NCI-H146 (cell line): Measurements from ENCODE around the gene RPL6.
A peak's percentile ranks its signal among the peaks of the same experiment; 100 is the strongest.
"Not testable (repeated sequence)": the region's sequence is repeated elsewhere in the genome, so short reads cannot be mapped to it uniquely, and the experiment has no call there.

ENCODE experiments used
- DNase-seq: peaks from one replicate; lab custom pipeline; 2025; lab: John Stamatoyannopoulos, UW

The RPL6 gene

DNA sequence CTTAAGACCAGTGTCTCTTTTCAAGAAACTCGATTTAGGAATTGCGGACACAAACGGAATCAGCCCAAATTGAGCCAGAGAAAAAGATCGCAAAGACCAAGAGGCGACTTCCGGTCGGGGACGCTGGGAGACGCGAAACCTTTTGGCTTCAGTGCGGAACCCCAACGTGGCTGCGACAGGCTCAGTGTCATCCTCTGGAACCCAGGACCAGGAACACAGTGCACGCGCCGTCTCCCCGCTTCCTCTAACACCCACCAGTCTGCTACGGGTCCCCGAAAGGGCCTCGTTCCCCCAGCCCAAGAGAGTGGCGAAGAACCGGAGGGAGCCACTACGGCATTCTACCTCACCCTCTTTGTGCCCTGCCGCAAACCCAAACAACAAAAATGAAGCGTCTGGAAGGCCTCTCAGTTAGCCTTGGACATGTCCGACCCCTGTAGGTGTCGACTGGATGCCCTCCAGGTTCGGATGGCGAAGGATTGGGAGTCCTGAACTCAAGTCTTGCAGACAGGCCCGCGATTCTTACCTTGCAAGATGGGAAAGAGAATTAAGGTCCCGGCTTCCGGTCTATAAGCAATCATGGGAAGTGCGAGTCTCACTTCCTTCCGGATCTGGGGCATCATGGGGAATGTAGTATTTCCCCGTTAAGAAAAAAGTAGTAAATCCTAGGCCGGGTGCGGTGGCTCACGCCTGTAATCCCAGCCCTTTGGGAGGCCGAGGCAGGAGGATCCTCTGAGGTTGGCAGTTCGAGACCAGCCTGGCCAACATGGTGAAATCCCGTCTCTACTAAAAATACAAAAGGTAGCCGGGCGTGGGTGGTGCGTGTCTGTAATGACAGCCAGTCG, at the start of gene RPL6:
RPL6 (minus strand) TSS at position 542 of the 842 bp plus-strand sequence. CDS start 949 bp downstream, outside the sequence.
- DNase-seq, result peak; percentile 94

DNA sequence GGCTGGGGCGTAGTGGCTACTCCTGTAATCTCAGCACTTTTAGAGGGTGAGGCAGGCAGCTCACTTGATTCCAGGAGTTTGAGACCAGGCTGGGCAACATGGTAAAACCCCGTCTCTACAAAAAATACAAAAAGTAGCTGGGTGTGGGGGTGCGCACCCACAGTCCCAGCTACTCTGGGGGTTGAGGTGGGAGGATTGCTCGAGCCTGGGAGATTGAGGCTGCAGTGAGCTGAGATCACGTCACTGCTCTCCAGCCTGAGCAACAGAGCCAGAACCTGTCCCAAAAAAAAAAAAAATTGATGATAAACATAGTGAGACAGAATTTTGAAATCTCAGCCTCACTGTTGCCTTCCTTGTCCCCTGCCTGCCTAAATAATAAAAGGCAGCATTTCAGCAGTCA, 49.3 kb upstream of the RPL6 start:
- no peak for DNase-seq

GRCh38 chr12:112458330-112458729, 48.9 kb upstream of the RPL6 start:
- no peak for DNase-seq

DNA sequence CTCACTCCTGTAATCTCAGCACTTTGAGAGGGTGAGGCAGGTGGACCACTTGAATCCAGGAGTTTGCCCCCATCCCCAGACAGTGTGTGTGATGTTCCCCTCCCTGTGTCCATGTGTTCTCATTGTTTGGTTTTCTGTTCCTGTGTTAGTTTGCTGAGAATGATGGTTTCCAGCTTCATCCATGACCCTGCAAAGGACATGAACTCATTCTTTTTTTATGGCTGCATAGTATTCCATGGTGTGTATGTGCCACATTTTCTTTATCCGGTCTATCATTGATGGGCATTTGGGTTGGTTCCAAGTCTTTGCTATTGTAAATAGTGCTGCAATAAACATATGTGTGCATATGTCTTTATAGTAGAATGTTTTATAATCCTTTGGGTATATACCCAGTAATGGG, 47.7 kb upstream of the RPL6 start:
- not testable (repeated sequence) for DNase-seq

GRCh38 chr12:112456029-112456428, 46.6 kb upstream of the RPL6 start:
- DNase-seq, result no peak

GRCh38 chr12:112450725-112451124, 41.3 kb upstream of the RPL6 start:
- no peak for DNase-seq

DNA sequence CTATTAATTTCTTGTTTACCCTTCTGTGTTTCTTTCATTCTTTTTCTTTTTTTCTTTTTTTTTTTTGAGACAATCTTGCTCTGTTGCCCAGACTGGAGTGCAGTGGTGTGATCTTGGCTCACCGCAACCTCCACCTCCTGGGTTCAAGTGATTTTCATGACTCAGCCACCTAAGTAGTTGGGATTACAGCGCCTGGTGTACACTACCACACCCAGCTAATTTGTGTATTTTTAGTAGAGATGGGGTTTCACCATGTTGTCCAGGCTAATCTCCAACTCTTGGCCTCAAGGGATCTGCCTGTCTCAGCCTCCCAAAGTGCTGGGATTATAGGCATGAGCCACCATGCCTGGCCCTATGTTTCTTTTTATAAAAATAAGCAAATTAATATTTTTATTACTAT, 38.8 kb upstream of the RPL6 start:
- DNase-seq, result not testable (repeated sequence)

DNA sequence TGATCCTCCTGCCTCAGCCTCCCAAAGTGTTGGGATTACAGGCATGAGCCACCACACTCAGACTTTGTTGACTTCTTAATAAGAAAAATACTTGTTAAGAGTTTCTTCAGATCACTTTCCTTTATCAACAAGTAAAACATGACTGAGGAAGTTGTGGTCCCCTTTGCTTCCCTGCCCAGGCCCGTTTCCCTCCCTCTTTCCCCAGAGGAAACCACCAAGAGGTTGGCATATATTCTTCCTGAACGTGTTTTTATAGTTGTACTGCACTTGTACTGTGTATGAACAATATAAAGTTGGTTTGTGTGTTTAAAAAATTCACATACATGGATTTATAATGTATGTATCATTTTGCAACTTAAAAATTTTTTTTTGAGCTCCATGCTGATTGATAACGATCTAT, 37.7 kb upstream of the RPL6 start:
- no peak for DNase-seq

- no peak for DNase-seq
Measured at GRCh38 chr12:112446008-112446725, 36.8 kb upstream of the RPL6 start.

DNA sequence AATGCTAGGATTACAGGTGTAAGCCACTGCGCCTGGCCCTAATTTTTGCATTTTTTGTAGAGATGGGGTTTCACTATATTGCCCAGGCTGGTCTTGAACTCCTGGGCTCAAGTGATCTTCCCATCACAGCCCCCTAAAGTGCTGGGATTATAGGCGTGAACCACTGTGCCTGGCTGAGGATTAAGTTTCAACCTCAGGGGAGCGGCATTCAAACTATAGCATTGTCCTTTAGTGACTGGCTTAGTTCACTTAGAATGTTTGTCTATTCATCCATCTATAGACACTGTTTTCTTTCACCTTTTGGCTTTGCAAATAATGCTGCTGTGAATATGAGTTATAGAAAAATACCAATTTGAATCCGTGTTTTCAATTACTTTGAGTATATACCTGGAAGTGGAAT, 34.5 kb upstream of the RPL6 start:
- no peak for DNase-seq

DNA sequence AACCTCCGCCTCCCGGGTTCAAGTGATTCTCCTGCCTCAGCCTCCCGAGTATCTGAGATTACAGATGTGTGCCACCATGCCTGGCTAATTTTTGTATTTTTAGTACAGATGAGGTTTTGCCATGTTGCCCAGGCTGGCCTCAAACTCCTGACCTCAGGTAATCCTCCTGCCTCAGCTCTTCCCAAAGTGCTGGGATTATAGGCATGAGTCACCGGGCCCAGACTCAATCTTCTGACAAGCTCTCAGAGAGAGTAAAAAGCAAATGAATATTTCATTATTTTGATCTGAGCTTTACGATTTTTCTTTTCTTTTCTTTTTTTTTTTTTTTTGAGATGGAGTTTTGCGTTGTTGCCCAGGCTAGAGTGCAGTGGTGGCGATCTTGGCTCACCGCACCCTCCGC, 31.2 kb upstream of the RPL6 start:
- DNase-seq, result not testable (repeated sequence)

DNA sequence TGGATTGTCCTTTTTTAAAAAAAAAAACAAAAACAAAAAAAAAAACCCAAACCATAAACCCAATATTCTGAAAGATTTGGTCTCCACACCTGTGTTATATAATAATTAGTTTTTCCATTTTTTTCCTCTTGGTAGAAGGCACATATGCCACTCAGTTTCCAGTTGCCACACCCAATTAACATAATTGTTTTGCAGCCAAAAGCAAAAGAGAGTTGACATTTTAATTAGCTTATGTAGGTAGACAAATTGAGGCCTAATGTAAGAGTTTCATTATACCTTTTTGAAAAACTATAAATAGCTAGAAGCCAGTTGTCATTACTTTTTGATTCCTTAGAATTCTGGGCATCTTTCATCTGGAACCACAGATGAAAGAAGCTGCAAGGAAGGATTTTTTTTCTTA, 30.4 kb upstream of the RPL6 start:
- DNase-seq, result no peak

DNA sequence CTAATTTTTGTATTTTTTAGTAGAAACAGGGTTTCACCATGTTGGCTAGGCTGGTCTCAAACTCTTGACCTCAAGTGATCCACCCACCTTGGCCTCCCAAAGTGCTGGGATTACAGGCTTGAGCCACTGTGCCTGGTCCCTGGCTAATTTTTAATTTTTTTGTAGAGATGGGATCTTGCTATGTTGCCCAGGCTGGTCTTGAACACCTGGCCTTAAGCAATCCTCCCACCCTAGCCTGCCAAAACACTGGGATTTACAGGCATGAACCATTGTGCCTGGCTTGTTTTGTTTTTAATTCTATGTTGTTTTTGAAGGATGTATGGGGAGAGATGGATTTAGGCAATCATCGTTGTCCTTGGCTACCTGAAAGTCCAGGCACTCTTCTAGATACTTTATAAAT, 29.2 kb upstream of the RPL6 start:
- DNase-seq, result not testable (repeated sequence)

GRCh38 chr12:112433551-112433950, 24.1 kb upstream of the RPL6 start:
- DNase-seq, result no peak

GRCh38 chr12:112431965-112432364, 22.6 kb upstream of the RPL6 start:
- no peak for DNase-seq

GRCh38 chr12:112430929-112431328, 21.5 kb upstream of the RPL6 start:
- no peak for DNase-seq

GRCh38 chr12:112427760-112428159, 18.4 kb upstream of the RPL6 start:
- DNase-seq, result no peak

- DNase-seq, result no peak
Measured at GRCh38 chr12:112425582-112426382, 16.4 kb upstream of the RPL6 start.

DNA sequence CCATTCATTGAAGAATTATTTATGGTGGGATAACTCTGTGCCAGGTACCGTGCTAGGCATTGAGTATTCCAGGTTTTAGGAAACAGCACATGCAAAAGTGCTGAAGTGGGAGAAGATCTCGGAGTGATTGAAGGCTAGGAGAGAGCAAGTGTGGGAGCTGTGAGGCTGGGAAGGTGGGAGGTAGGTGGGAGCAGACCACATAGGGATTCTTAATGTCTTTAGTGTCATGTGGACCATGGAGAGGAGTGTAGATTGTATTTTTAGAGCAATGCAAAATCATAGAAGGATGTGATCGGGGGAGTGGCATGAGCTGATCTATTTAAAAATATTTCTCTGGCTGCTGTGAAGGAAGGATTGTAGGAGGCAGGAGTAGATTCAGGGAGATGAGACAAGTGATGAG, 14.7 kb upstream of the RPL6 start:
- DNase-seq, result no peak

DNA sequence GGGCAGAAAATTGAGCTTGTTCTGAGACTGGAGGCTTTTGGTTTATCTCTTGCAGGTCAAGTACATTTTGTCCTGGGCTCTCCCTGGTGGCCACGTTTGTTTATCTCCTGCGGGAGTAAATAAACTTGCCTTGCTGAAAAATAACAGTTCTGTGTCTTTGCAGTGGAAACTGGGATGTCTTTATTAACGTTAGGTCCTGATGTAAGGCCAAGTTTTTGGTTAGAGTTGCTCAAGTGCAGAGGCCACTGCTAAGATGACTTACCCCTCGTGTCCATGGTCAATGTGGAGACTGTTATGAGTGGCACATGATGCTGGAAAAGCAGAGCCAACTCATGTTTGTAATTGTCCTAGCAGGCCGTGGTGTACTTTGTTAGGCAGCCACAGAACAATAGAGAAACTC, 13.1 kb upstream of the RPL6 start:
- DNase-seq, result no peak

DNA sequence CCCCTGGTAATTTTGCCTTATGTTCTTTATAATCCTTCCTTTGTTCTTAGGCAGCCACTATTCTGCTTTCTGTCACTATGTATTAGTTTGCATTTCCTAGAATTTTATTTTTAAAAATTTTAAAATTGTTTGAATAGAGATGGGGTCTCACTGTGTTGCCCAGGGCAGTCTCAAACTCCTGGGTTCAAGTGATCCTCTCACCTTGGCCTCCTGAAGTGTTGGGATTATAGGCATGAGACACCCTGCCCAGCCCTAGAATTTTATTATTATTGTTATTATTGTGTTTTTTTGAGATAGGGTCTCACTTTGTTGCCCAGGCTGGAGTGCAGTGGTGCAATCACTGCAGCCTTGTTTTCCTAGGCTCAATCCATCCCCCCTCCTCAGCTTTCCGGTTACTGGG, 12.0 kb upstream of the RPL6 start:
- DNase-seq, result no peak

- DNase-seq, result no peak
Measured at GRCh38 chr12:112420740-112421139, 11.3 kb upstream of the RPL6 start.
